Lung microvascular endothelial cell (primary cell): Measurements from ENCODE around the gene GINS3. TPM values are rescaled to one million over a fixed set of nuclear protein-coding genes. Genes with fewer than 3 reads are reported as not detected.
"Not testable (repeated sequence)": the region's sequence is repeated elsewhere in the genome, so short reads cannot be mapped to it uniquely, and the experiment has no call there.

ENCODE experiments used
- DNase-seq, 2 donors: peaks; one replicate each; pipeline versions ENCODE4 v3.0.0 to v3.0.0-alpha.2; 2010; ENCODE audit warnings: low read depth in 2 of 2
- total RNA-seq: library from RNA; depleted of rRNA; stranded (reverse); fragments of >200 nt; gene quantifications from 2 replicates; pipeline ENCODE4 v1.2.1, GENCODE V29; 2014

The GINS3 gene
- total RNA-seq, 1 donor from 2014 or later, result 5.2 TPM

GRCh38 chr16:58389724-58390123 is 2.5 kb upstream of the GINS3 start:
- no peak for DNase-seq

GRCh38 chr16:58393138-58393504 is 850 bp downstream of the GINS3 start:
- peak; percentile 7 to 27 for DNase-seq

GRCh38 chr16:58396897-58397296 is 4.6 kb downstream of the GINS3 start:
- not testable (repeated sequence) for DNase-seq

- no peak for DNase-seq
Measured at GRCh38 chr16:58399718-58400633, 7.7 kb downstream of the GINS3 start.

GRCh38 chr16:58401305-58401704 is 9.0 kb downstream of the GINS3 start:
- not testable (repeated sequence) for DNase-seq

- DNase-seq, result no peak
Measured at GRCh38 chr16:58402796-58403195, 10.5 kb downstream of the GINS3 start.

- peak; percentile 41 to 76 for DNase-seq
Measured at GRCh38 chr16:58409316-58409973, 17.2 kb downstream of the GINS3 start.

- DNase-seq, result no peak
Measured at GRCh38 chr16:58411336-58411735, 19.1 kb downstream of the GINS3 start.

GRCh38 chr16:58411736-58412614 is 19.7 kb downstream of the GINS3 start:
- DNase-seq, result no peak

- DNase-seq, result not testable (repeated sequence)
Measured at GRCh38 chr16:58412615-58412970, 20.3 kb downstream of the GINS3 start.

- no peak for DNase-seq
Measured at GRCh38 chr16:58413359-58413758, 21.1 kb downstream of the GINS3 start.

- peak in 1 of 2 donors; percentile 92 for DNase-seq
Measured at GRCh38 chr16:58415003-58415402, 22.7 kb downstream of the GINS3 start.

- DNase-seq, result not testable (repeated sequence)
Measured at GRCh38 chr16:58415961-58416360, 23.7 kb downstream of the GINS3 start.

GRCh38 chr16:58417035-58417434 is 24.8 kb downstream of the GINS3 start:
- no peak for DNase-seq

GRCh38 chr16:58417600-58417999 is 25.3 kb downstream of the GINS3 start:
- DNase-seq, result no peak

GRCh38 chr16:58418026-58418425 is 25.8 kb downstream of the GINS3 start:
- DNase-seq, result no peak

- DNase-seq, result peak; percentile 13 to 15
Measured at GRCh38 chr16:58418601-58419000, 26.3 kb downstream of the GINS3 start.

GRCh38 chr16:58419241-58419990 is 27.1 kb downstream of the GINS3 start:
- DNase-seq, result no peak

- no peak for DNase-seq
Measured at GRCh38 chr16:58421059-58421458, 28.8 kb downstream of the GINS3 start.

GRCh38 chr16:58421529-58421928 is 29.3 kb downstream of the GINS3 start:
- DNase-seq, result no peak

- DNase-seq, result no peak
Measured at GRCh38 chr16:58422809-58423208, 30.5 kb downstream of the GINS3 start.
